ENCODE measurements around the gene DCC. TPM values are rescaled to one million over a fixed set of nuclear protein-coding genes. Genes with fewer than 3 reads are reported as not detected.

Gene DCC
- total and polyA plus RNA-seq, 9 of the 15 experiments (the other 6 are each of a cell fraction or from before 2014, with no cell fraction given): not detected

GRCh38 chr18:53254265-53254664, 914.3 kb downstream of the DCC start (continued):
- TF ChIP-seq CTCFL (IDR thresholded peaks at IDR 0.05; ENCODE audit: borderline replicate concordance, insufficient read depth, low read depth, low read length, poor library complexity, severe bottlenecking): no peak
- TF ChIP-seq SREBF1 (IDR thresholded peaks at IDR 0.05; ENCODE audit: borderline replicate concordance, low read depth, low read length): no peak
- TF ChIP-seq CEBPZ (IDR thresholded peaks at IDR 0.05; ENCODE audit: borderline replicate concordance, low read depth, low read length): no peak
- no peak for TF ChIP-seq ZNF766 (CRISPR knock-in tag; conservative IDR thresholded peaks at IDR 0.05)
- no peak for TF ChIP-seq SP1 (CRISPR knock-in tag; IDR thresholded peaks at IDR 0.05)
- no peak for TF ChIP-seq PHB (CRISPR knock-in tag; IDR thresholded peaks at IDR 0.05)
- no peak for TF ChIP-seq CBFA2T2 (conservative IDR thresholded peaks at IDR 0.05)
- no peak for TF ChIP-seq TCF15 (CRISPR knock-in tag; IDR thresholded peaks at IDR 0.05)
- no peak for TF ChIP-seq MLLT1 (IDR thresholded peaks at IDR 0.05)
- TF ChIP-seq FOXO4 (CRISPR knock-in tag; IDR thresholded peaks at IDR 0.05): no peak
- no peak for TF ChIP-seq E2F3 (CRISPR knock-in tag; IDR thresholded peaks at IDR 0.05)
- TF ChIP-seq POLR3A (IDR thresholded peaks at IDR 0.05; ENCODE audit: borderline replicate concordance, extremely low read depth, insufficient read depth, insufficient read length): no peak

Measured in K562 (cell line).